ENCODE measurements around the gene COX14.

GRCh38 chr12:50121641-50122040 lies 9.6 kb downstream of the COX14 start:
- no peak for TF ChIP-seq POLR2A (IDR thresholded peaks at IDR 0.05; ENCODE audit: low read depth, low read length)
- TF ChIP-seq POLR2AphosphoS5 (IDR thresholded peaks at IDR 0.05; ENCODE audit: low read depth, low read length) = no peak
- no peak for TF ChIP-seq TAF1 (IDR thresholded peaks at IDR 0.05; ENCODE audit: borderline replicate concordance, low read depth, low read length)
